Measurements from ENCODE around the gene LAT.

- TF ChIP-seq, protein P1, sequence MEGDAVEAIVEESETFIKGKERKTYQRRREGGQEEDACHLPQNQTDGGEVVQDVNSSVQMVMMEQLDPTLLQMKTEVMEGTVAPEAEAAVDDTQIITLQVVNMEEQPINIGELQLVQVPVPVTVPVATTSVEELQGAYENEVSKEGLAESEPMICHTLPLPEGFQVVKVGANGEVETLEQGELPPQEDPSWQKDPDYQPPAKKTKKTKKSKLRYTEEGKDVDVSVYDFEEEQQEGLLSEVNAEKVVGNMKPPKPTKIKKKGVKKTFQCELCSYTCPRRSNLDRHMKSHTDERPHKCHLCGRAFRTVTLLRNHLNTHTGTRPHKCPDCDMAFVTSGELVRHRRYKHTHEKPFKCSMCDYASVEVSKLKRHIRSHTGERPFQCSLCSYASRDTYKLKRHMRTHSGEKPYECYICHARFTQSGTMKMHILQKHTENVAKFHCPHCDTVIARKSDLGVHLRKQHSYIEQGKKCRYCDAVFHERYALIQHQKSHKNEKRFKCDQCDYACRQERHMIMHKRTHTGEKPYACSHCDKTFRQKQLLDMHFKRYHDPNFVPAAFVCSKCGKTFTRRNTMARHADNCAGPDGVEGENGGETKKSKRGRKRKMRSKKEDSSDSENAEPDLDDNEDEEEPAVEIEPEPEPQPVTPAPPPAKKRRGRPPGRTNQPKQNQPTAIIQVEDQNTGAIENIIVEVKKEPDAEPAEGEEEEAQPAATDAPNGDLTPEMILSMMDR (IDR thresholded peaks at IDR 0.05), result no peak
- TF ChIP-seq EZH2 (IDR thresholded peaks at IDR 0.05) (no peak), EZH2phosphoT487 (IDR thresholded peaks at IDR 0.05) (no peak)
Measured at GRCh38 chr16:28984619-28985135, at the start of gene LAT.

All from neural progenitor cell (in vitro differentiated cells).